ENCODE results near the gene CHRNA4.

CHRNA4 gene

GRCh38 chr20:63293871-63294535 lies 67.1 kb downstream of the CHRNA4 start:
- DNase-seq (ENCODE audit: low read depth, low spot score) = no peak

DNA sequence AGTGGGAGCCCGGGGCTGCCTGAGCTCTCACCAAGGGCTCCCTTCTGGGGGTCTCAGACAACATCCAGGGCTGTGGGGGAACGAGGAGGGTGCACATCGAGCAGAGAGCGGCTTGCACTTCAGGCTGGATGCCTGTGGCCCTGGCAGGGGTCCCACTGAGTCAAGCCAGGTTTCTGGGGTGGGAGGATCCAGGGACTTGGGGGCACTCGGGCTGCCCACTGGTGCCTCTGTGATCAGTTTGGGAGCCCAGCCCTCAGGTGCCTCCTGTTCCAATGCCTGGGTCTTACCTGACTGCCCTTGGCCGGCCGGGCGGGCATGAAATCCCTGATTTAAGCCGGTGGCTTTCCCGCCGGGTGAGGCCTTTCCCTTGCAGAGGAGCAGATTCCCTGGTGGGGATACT lies 67.7 kb downstream of the CHRNA4 start:
- DNase-seq (ENCODE audit: low read depth, low spot score) = no peak
